OCI-M1 (cell line): ENCODE measurements around the gene KRT7.
"Not testable (repeated sequence)": the region's sequence is repeated elsewhere in the genome, so short reads cannot be mapped to it uniquely, and the experiment has no call there.

Experiments used
- DNase-seq: peaks from one replicate; lab custom pipeline; 2025; lab: John Stamatoyannopoulos, UW

KRT7 gene

DNA sequence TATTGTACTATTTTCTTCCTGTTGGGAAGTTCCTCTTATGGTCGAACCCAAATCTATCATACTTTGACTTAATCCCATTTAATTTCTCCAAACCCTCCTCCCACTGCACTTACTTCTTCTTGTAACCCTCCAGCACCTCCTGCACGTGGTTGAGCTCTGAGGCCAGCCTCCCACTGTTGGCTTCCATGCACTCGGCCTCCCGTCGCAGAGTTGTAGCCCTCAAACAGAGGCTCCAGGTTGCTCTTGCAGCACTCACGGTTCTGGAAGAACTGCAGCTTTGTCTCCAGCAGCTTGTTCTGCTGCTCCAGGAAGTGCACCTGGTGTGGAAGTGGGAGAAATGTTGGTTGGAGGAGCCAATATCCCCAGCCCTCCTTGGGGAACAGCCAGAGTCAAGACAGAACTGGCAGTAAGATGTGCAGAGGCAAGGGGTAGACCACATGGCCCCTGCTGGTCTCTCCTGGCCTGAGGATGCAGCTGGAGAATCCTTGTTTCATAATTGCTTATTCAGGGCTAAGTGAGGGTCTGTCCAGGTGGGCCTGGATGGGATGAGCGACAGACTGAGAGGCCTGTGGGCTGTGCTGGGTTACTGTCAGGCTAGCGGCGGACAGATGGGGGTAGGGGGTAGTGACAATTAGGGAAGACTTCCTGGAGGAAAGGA is 23.0 kb downstream of the KRT7 start:
- no peak for DNase-seq

DNA sequence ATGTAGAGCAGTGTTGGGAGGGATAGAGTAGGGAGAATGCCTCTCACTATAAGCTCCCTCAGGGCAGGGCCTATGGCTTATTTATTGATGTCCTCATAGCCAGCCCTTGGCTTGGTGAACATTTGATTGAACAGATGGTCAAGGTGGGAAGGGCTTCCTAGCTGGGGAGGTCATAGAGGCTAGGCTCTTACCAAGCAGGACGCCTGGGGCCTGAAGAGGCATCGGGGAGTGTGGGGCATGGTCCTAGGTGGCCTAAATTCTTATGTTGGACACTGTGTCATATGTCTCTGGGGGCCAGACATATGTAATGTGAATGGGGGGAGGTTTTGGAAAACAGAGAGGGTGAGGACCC is 23.5 kb downstream of the KRT7 start:
- DNase-seq, result no peak

DNA sequence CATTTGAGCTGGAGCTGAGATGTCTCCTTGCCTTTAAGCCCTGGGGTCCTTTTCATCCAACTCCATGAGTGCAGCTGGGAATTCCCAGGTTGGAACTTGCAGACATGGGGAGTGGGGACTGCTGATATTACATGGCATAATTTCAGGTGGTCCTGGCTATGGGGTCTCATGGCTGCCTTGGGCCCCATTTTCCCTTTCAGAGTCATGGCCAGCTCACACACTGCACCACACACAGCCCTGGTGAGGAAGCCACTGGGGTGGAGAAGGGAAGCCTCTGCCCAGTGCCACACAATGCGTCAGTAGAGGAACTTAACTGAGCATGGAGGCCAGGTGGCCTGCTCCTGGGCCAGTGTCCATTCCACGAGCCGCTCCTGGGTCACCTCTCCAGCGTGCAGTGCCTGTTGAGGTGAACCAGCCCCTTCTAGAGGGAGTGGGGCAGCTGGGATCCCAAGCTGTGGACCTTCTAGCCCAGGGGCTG is 24.1 kb downstream of the KRT7 start:
- DNase-seq, result no peak

DNA sequence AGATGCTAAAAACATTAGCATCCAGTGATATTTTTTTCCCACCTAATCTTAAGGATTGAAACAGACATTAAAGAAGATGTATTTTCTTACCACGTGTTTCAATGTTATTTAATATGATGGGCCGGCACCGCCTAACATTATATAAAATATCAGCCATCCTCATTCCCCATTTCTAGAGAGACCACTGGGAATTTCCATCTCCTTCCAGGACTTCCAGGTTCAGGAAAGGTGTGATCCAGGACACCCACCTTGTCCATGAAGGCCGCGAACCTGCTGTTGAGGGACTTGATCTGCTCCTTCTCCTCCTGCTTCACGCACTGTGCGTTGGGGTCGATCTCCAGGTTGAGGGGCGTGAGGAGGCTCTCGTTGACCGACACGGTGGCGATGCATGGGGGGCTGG is 24.9 kb downstream of the KRT7 start:
- DNase-seq, result not testable (repeated sequence)

DNA sequence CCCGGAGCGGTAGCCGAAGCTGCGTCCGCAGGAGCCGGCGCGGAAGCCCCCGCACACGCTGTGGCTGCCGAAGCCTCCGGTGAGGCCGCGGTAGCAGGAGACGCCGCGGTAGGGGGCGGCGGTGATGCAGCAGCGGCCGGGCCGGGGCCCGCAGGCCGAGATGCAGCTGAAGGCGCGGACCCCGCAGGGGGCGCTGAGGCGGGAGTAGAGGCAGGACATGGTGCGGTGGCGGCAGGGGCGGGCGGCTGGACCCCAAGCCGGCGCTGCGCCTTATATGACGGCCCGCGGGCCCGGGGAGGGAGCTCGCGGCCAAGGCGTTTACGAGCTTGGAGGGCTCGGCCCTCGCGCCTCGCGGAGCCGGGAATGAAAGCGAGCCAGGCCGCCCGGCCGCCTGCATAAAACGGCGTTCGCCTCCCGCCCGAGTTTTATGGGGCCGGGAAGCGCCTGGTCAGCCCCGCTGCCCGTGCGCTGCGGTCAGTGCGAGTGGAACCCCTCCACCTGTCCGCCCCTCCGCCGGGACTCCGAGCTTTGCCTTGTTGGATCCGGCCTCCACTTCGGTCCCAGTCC is 25.4 kb downstream of the KRT7 start:
- DNase-seq, result no peak

DNA sequence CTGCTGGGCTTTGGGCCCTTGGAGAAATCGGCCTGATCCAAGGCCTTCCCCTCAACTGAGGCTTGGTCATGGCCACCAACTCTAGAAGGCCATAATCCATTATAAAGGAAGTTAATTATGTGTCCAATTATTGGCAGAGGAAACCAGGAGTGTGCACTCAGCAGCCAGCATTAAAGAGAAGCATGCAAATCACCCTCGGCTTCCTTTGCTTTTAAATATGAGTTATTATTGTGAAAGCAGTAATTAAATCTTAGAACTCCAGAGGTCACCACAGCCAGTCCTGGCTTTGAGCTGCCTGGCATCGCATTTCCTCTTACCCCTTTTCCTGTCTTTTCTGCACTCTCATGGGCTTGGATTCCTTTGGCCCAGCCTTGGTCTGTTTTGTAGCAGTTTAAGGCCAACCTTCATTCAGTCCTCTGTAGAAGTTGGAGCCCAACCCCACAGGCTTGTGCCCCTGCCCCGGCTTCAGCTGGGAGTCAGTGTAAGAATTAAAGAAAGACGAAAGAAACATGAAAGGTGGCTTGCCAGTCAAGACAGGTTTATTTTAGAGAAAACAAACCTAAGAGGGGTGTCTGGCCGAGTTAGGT is 26.7 kb downstream of the KRT7 start:
- DNase-seq, result peak; percentile 33

DNA sequence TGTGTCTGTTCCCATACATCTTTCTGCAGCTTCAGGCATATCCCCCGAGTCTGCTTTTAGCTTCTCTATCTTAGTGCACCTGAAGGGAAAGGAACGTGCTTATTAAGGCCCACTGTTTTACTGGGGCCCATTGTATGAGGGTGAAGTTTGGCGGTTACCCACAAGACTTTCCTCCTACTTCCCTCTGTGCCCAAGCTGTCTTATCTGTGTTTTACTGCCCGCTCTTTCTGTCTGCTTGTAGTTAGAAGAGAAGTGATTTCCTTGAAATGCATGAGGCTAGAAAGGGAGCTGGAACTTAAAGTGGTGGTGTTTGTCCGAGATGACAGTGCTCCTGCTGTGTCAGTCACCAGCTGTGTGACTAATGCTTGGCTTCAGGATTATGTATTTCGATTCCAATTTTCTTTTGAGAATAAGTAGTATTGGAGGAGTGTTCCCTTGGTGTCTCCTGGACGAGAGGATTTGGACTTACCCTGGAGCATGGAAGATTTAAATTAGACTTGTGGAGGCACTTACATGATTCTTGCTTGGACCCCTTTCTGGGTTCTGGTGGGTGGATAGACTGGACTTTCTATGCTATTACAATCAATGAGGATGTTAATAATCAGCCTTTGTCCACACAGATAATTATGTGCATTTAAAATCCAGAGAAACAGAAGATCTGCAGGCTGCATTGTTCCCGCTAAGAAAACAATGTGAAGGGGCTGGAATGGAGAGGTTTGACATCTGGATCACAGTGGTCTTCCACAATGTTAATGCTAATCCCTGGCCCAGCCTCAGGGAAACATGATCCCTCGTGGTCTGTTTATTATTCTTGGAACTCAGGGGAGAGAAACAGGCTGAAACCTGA is 27.5 kb downstream of the KRT7 start:
- DNase-seq, result peak; percentile 81

DNA sequence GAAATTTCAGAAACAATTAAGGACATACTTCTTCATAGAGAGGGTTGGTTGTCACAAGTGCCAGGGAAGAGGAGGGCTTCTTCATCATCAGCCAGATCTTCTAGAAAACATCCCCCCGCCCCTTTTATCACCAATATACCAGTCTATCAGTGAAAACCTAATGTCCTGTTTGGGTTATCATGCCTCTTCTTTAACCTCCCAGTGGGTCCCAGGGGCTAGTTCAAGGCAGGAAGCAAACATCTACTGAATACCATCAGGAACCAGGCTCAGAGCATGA is 28.1 kb downstream of the KRT7 start:
- DNase-seq, result no peak

DNA sequence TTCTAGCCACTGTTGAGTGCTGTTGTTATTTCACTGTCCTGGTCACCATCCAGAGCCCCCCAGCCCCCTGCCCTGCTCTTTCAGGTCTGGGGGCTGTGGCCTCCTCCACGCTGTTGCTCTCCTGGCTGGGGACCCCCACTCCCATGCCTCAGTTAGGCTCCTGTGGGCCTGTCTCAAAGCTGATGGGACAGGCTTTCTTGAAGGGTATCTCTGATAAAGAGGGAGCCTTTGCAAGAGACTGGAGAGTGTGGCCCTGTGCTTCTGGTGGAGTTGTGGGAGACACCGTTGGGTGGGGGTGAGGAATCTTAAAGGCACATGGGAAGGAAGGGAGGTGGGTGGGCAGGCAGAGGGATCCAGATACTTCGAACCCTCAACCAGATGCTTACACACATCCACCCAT is 29.2 kb downstream of the KRT7 start:
- no peak for DNase-seq

DNA sequence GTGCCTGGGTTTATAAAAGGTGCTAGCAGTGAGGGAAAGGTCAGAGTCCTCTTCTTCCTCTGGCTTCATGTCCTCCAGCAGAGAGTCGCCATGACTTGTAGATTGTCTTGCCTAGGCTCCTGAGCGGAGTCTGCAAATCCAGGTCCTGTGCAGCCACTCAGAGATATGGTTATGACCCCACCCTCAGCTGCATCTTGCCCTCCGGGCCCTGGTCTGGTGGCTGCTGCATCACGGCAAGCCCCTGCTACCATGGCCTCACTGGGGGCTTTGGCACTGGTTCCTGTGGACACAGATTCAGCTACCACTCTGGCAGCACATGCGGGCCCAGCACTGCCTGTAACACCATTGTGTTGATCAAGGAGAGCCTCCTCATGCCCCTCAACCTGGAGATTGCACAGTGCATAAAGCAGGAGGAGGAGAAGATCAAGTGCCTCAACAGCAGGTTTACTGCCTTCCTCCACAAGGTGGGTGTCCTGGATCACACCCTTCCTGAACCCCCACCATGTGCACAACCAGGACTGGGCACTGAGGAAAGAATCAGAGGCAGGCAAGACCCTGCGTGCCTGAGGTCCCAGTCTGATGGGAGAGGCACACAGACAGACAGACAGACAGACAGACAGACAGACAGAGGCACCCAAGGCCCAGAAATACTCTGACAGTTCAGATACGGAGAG is 30.9 kb downstream of the KRT7 start:
- DNase-seq, result no peak

DNA sequence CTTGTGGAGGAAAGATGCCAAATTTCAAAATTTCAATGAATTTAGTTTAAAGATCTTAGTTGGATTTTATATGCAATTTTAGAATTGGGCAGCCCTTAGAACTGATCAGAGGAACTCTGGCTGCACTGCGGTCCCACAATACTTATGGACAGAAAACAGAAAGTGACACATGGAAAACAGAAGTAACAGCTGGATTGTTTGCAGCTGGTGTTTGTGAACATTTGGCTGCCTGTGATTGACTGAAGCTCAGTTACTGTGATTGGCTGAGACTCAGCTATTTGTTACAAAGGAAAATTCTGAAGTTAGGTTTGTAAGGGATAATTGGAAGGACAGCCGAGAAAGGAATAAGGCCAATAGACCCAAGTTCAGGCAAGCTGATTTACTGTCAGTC is 31.4 kb downstream of the KRT7 start:
- DNase-seq, result no peak

DNA sequence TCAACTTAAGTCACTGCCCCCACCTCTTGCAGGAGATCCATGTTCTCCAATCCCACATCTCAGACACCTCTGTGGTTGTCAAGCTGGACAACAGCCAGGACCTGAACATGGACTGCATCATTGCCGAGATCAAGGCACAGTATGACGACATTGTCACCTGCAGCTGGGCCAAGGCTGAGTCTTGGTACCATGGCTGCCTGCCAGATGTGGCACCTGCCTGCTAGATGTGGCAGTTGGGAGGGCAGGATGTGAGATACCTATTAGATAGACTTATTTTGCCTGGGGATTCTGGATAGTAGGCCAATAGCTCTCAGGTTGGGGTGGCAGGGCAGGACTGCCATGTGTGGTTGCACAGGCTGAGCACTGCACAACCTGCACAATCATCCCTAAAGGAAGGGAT is 33.5 kb downstream of the KRT7 start:
- DNase-seq, result no peak

DNA sequence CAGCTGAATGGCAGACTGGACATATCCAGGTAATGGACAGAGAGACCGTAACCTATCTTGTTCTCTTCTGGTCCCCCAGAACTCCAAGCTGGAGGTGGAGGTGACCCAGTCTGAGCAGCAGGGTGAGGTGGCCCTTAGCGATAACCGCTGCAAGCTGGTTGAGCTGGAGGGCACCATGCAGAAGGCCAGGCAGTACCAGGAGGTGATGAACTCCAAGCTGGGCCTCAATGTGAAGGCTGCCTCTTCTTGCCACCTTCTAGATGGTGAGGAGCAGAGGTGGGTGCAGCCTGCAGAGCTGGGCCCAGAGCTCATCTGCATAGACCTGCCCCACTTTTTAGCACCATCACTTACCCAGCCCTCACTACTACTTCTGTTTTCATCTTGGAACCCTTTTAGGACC is 34.2 kb downstream of the KRT7 start:
- DNase-seq, result no peak

DNA sequence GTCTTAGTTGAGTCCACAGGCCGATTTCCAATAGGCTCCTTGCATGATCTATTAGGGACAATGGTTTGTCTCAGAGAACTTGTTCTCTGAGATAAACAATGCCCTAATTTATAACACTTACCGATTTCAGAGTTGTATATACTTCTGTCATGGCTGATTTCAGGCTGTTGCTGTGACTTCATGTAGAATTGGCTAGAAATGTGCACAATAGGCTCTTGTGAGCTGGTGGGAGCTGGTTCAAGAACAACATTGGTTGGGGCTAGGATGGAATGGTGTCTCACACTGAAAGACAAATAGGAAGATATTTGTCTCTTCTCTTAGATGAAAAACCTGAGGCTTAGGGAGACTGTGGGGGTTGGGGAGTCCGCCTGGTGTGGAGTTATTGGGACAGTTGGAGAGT is 34.7 kb downstream of the KRT7 start:
- DNase-seq, result no peak

DNA sequence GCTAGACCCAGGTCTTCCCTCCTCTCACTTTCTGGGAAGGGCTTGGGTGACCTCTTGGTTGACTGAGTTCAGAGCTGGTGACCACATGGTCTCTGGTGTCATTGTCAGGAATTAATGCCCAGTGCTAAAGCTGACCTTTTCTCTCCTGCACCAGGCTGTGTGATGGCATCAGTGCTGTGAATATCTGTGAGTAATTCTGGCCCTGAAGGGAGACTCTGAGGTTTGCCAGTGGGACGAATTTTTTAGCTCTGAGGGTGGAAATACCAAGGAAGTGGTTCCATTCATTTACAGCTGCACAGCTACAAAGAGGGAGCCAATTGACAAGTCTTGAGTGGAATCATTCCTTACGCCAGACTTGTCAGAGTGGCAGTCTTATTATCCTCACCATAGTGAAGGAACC is 35.2 kb downstream of the KRT7 start:
- no peak for DNase-seq

DNA sequence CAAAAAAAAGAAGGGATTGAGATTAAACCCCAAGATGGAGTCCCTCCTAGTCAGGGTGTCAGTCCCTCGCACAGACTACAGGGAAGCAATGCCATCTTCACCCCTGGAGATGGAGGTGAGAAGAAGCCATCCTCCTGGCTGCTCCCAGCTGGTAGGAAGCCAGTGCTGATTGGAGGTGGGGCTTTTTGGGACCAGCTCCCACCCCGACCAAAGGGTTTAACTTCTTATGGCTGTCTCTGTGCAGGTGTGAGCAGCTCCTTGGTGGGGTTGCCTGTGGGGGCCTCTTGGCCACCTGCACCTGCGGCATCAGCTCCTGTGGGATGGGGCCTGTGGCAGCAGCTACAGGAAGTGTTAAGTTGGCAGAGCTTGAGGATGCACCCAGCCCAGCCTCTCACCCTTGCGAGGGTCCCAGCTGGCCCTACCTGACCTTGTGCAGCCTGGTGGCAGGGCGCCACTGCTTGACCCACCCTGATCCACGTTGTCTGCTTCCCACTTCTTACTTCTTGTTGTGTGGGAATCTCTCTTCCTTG is 37.6 kb downstream of the KRT7 start:
- no peak for DNase-seq

DNA sequence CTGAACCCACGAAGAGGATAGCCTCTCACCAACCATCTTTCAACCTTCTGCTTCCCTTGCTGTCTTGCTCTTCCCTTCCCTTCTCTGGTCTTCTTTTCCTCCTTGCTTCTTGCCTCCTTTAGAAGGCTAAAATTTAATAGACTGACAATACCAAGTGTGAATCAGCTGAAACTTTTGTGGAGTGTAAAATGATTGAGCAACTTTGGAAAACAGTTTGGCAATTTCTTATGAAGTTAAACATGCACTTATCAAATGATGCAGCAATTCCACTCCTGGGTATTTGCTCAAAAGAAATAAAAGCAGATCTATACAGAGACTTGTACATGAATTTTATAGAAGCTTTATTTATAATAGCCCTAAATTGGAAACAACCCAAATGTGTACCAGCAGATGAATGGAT is 38.1 kb downstream of the KRT7 start:
- no peak for DNase-seq

DNA sequence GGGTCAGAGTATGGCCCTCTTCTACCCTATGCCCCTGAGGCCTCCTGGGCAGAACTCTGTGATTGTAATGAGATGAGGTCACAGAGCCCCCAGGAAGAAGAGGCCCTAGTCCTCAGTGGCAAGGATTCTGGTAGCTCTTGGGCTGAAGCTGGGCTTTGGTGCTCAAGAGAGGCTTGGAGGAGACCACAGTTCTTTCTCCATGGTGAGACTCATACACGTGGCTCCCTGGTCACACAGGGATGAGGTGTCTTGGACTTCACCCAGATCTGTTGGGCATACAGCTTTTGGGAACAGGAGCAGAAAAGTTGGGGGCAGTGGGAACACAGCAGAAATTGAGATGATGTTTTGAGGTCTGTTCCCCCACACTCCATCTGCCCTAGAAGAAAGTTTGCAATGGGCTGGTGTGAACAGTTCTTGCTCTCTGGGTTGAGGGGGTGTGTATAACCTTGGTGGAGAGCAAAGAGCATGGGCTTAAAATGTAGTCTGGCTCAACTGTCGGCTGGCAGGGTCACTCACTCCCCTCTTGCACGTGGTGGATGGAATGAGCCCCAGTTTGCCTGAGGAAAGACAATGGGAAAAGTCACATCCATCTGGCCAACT is 41.6 kb downstream of the KRT7 start, which contains the start of gene KRT86:
TSS of gene KRT86 (plus strand) at position 125 of the 600 bp plus-strand sequence. CDS start 27,272 bp downstream, outside the sequence.
- DNase-seq, result no peak

DNA sequence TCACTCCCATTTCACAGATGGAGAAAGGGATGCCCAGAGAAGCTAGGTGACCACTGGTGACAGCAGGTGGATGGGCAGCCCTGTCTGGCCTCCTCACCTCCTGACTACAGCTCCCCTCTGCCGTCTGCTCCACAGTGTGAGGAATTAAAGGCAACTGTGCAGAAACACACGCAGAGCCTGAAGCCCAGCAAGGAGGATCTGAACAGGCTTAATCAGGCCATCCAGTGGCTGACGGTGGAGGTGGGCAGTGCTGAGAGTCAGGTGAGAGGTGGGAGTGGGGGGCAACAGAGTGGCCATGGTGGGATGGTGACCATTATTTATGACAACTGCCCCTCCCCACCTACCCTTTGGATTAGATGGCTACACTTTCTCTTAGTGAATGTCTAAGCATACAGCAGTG is 42.6 kb downstream of the KRT7 start:
- no peak for DNase-seq

DNA sequence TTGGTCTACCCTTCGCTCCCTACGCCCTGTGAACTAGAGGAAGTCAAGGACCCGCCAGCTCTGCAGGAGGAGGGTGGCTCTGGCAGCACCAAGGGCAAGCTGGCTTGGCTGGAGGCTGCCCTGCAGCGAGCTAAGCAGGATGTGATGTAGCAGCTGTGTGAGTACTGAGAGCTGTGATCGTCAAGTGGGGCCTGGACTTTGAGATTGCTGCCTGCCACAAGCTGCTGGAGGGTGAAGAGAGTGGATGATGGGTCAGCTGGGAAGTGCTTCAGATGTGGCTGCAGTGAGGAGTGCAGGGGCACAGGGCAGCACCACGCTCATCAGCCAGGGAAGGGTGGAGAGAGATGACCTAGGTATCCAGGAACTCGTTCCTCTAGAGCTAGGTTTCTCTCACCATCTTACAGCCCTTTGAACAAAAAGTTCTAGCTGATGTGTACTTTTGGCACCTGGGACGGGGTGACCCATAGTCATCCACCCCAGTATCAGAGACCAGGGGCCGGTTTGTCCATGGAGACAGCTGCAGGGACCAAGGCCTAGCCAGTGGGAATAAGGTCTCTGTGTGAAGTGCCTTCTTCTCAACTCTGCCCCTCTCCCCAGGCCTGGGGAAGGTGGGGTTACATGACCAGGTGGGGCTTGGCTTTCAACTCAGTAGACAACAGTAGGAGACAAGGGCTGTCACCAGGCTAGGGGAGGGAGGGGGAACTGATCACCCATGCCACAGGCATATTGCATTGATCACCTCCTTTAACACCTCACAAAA is 44.6 kb downstream of the KRT7 start:
- no peak for DNase-seq
